GM13977 (cell line): Measurements from ENCODE around the gene COL5A1.
"Not testable (repeated sequence)": the region's sequence is repeated elsewhere in the genome, so short reads cannot be mapped to it uniquely, and the experiment has no call there.

Experiments
- DNase-seq: peaks from one replicate; pipeline ENCODE4 v3.0.0; 2012; ENCODE audit warnings: low spot score
- in situ Hi-C: fragments of 300-500 bp; cut with MboI; formaldehyde crosslinking; loops from one replicate; pipeline ENCODE4 v1.12.0; 2022; ENCODE audit warnings: low sequenced_read_pairs, low pct_unique_long_range_greater_than_20kb, mixed read lengths, inconsistent platforms; ENCODE audit not compliant: unreplicated experiment
- TF ChIP-seq, protein P1 (sequence below): IDR thresholded peaks from 2 replicates; pipeline ENCODE4 v1.5.1; 2012; ENCODE audit warnings: mild to moderate bottlenecking, control low read depth; ENCODE audit not compliant: insufficient read depth; ENCODE audit errors: extremely low read depth, missing control alignments

Gene COL5A1

DNA sequence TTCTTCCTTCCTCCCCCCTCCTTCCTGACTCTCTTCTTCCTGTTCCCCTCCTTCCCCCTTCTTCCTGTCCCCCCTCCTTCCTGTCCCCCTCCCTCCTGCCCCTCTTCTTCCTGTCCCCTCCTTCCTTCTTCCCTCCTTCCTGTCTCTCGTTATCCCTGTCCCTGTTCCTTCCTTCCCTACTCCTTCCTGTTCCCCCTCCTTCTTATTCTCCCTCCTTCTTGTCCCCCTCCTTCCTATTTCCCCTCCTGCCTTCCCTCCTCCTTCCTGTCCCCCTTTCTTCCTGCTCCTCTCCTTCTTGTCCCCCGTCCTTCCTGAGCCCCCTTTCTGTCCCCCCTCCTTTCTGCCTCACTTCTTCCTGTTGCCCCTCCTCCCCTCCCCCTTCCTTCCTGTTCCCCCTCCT is 70.6 kb downstream of the COL5A1 start:
- in situ Hi-C loops = no loop called here
- TF ChIP-seq, protein P1, sequence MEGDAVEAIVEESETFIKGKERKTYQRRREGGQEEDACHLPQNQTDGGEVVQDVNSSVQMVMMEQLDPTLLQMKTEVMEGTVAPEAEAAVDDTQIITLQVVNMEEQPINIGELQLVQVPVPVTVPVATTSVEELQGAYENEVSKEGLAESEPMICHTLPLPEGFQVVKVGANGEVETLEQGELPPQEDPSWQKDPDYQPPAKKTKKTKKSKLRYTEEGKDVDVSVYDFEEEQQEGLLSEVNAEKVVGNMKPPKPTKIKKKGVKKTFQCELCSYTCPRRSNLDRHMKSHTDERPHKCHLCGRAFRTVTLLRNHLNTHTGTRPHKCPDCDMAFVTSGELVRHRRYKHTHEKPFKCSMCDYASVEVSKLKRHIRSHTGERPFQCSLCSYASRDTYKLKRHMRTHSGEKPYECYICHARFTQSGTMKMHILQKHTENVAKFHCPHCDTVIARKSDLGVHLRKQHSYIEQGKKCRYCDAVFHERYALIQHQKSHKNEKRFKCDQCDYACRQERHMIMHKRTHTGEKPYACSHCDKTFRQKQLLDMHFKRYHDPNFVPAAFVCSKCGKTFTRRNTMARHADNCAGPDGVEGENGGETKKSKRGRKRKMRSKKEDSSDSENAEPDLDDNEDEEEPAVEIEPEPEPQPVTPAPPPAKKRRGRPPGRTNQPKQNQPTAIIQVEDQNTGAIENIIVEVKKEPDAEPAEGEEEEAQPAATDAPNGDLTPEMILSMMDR = no peak
- no peak for DNase-seq

DNA sequence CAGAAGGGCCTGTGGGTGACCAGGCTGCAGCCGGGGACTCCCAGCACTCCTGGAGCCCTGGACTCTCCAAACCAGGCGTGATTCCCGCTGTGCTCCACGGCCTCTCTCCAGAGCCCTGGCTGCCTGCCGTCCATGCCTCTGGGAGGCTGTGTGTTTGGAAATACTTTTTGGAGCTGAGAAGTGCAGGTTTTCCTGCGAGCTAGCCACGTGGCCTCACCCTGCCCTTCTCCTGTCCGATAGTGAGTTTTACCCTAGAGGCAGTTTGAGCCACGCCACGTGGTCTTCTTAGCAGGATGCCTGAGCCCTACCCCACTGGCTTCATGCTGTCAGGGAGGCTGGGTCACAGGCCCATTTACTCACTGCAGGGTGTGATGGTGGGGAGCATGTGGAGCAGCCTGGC is 71.3 kb downstream of the COL5A1 start:
- in situ Hi-C loops = no loop called here
- DNase-seq = no peak
- TF ChIP-seq, protein P1 = no peak

DNA sequence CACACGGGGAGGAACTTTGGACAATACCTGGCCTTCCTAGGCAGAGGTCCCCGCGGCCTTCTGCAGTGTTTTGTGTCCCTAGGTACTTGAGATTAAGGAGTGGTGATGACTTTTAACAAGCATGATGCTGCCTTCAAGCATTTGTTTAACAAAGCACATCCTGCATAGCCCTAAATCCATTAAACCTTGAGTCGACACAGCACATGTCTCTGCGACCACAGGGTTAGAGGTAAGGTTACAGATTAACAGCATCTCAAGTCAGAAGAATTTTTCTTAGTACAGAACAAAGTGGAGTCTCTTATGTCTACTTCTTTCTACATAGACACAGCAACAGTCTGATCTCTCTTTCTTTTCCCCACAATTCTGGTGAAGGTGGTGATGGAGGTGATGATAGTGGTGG is 73.9 kb downstream of the COL5A1 start:
- DNase-seq, in situ Hi-C loops: not testable (repeated sequence)

DNA sequence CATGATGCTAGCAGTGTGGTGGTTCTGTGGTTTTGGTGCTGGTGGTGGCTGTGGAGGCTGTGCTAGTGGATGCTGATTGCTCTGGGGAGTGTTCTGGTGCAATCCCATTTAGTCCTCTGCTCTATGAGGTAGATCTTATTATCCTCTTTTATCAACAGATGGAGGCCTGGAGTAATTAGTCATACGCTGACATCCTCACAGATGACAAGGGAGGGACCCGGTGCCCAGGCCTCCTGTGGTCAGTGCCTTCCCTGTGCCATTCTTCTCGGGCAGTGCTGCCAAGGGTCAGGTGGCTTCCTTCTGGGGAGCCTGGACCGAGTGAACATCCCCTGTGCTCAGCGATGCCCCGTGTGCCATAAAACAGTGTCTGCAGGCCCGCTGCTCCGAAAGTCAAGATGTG is 74.5 kb downstream of the COL5A1 start:
- DNase-seq = no peak
- TF ChIP-seq, protein P1 = no peak
- in situ Hi-C loops = no loop called here

DNA sequence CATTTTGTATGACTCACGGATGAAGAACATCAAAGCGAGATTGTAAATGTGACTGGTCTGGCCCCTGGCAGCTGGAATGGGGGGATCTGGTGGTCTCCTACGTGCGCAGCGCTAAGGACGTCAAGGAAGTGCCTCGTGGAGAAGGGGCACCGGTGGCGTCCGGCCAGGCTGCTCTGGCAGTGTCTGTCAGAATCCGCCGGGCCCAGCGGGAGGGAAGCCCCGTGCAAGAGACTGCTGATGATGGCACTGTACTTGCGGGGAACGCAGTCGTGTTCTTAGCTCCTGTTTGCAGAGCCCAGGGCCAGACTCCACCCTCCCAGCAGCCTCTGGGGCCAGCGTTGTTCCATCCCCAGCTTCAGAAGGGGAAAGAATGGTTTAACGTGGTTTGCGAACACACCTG is 75.5 kb downstream of the COL5A1 start:
- in situ Hi-C loops = no loop called here
- TF ChIP-seq, protein P1 = no peak

DNA sequence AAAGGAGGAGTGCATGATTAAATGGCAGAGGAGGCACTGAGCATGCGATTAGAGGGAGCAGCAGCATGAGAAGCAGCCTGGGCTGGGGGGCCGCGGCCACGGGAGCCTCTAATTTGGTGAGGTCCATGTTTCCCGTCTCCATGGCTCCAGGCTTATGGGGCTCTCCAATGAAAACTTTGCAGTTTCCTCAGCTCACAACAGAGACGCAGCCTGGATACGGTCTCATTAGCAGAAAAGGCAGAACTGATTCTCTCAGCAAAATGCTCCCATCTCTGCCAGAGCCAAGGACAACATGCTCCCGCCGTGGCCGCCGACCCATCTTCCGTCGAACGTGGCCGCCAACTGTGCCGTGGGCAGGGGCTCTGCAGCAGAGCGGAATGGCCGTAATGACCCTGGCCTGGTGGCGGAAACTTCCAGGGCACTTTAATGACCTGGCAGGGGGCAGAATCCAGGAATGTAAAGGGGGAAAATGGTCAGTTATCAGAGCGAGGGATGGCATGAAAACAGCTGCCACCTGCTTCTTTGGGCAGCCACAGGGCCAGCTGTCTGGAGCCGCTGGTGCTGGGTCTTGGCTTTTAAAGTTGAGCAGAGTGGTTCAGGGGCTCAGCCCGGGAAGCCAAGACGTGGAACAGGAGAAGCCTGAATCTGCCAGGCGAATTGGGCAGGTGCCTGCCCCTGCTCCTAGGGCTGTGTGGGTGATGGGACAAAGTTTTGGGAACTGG is 76.5 kb downstream of the COL5A1 start:
- DNase-seq = no peak
- in situ Hi-C loops = no loop called here
- TF ChIP-seq, protein P1 = no peak

More for the DNA sequence above, 75.5 kb downstream of the COL5A1 start:
- DNase-seq = no peak

DNA sequence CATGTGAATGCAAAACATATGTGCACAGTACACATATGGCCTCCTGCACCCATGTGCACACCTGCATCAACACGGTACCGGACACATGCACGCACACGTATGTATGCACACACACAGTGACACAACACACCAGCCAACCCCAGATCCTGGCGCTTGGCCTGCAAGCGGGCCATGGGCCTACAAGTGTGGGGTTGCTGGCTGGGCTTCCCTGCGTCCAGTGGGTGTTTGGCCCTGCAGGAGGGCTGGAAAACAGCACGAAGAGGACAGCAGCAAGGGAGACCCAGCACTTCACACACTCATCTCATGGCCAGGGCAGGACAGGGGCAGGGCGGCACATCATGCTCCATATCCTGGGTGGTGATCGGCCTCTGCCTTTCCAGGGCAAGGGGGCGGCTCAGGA is 77.7 kb downstream of the COL5A1 start:
- in situ Hi-C loops = no loop called here
- TF ChIP-seq, protein P1 = no peak
- DNase-seq = no peak
